GM12878 (cell line): ENCODE measurements around the gene ACOT7. TPM values are rescaled to one million over a fixed set of nuclear protein-coding genes. Genes with fewer than 3 reads are reported as not detected.

Source experiments
- ATAC-seq: fragments of 200-7000 bp; cut with Tn5 transposase; 3 replicates; pipeline ENCODE4 v1.9.1; 2020; ENCODE audit warnings: mild to moderate bottlenecking, moderate library complexity
- BruUV-seq: library from RNA; stranded (reverse); fragments of 400-500 nt; replicated peaks from 2 replicates; lab custom pipeline; 2021; lab: Mats Ljungman, UMichigan
- CTCF ChIA-PET: fragments of 300-600 bp; sonication (Branson Sonifier 250); formaldehyde crosslinking; extraction: SDS; loops from one replicate; lab custom pipeline; 2021; ENCODE audit warnings: inconsistent platforms; lab: Yijun Ruan, JAX
- POLR2A ChIA-PET: fragments of 350-600 bp; formaldehyde crosslinking; extraction: SDS; loops from one replicate; lab custom pipeline; 2021; ENCODE audit warnings: inconsistent platforms; lab: Charles Lee
- RAD21 ChIA-PET: fragments of 300-600 bp; sonication (Branson Sonifier 250); formaldehyde crosslinking; loops from one replicate; lab custom pipeline; 2023; ENCODE audit warnings: antibody characterized with exemption; ENCODE audit not compliant: unreplicated experiment; lab: Charles Lee
- SMC1A ChIA-PET: fragments of 300-600 bp; sonication (Branson Sonifier 250); formaldehyde crosslinking; loops from one replicate; lab custom pipeline; 2023; ENCODE audit not compliant: unreplicated experiment, uncharacterized antibody; lab: Charles Lee
- DNase-seq: peaks from one replicate; pipeline ENCODE4 v3.0.0-alpha.2; 2011; ENCODE audit warnings: low read depth, low spot score
- FAIRE-seq: peaks from 3 replicates; lab custom pipeline; 2011; peaks lifted over from hg19 to GRCh38; lab: Jason Lieb, UNC
- H2AFZ ChIP-seq: 2 replicates; pipeline ENCODE4 v1.6.0; 2011; ENCODE audit warnings: low read depth, low read length, control low read depth; ENCODE audit not compliant: control insufficient read depth
- H3K27ac ChIP-seq: 2 replicates; pipeline ENCODE4 v1.5.1; 2011; ENCODE audit warnings: control low read depth; ENCODE audit not compliant: control insufficient read depth, insufficient read depth
- H3K27me3 ChIP-seq, 2 experiments: replicated peaks in 1 of 2; 2 replicates each; pipeline versions ENCODE4 v1.6.0 to v1.6.1; 2011; ENCODE audit warnings: low read length in 1 of 2; ENCODE audit not compliant: control insufficient read depth in 2 of 2, insufficient read depth in 2 of 2
- H3K36me3 ChIP-seq, 2 experiments: 2 replicates each; pipeline ENCODE4 v1.5.1; 2011; ENCODE audit warnings: low read length in 1 of 2; ENCODE audit not compliant: control insufficient read depth in 2 of 2, insufficient read depth in 2 of 2
- H3K4me1 ChIP-seq: 2 replicates; pipeline ENCODE4 v1.6.1; 2011; ENCODE audit warnings: mild to moderate bottlenecking, low read length, moderate library complexity, mixed read lengths; ENCODE audit not compliant: control insufficient read depth, insufficient read depth
- H3K4me2 ChIP-seq: 2 replicates; pipeline ENCODE4 v1.6.0; 2011; ENCODE audit warnings: control low read depth; ENCODE audit not compliant: control insufficient read depth, insufficient read depth
- H3K4me3 ChIP-seq: fragments of 200-600 bp; sonication (generic); 2 replicates; pipeline ENCODE4 v1.5.1; 2016
- H3K79me2 ChIP-seq: 2 replicates; pipeline ENCODE4 v1.6.0; 2011; ENCODE audit warnings: low read length; ENCODE audit not compliant: control insufficient read depth, insufficient read depth
- H3K9ac ChIP-seq: 2 replicates; pipeline ENCODE4 v1.8.0; 2011; ENCODE audit warnings: low read length, control low read depth, mixed read lengths; ENCODE audit not compliant: control insufficient read depth, insufficient read depth
- H3K9me3 ChIP-seq: replicated peaks from 3 replicates; pipeline ENCODE4 v1.5.1; 2011; ENCODE audit warnings: mild to moderate bottlenecking, low read length; ENCODE audit not compliant: control insufficient read depth, insufficient read depth
- H4K20me1 ChIP-seq: 2 replicates; pipeline ENCODE4 v1.6.0; 2011; ENCODE audit not compliant: control insufficient read depth, insufficient read depth
- ATF7 ChIP-seq: fragments of 450-650 bp; IDR thresholded peaks from 2 replicates; pipeline ENCODE4 v1.6.1; 2016; ENCODE audit warnings: low read depth, mild to moderate bottlenecking
- CEBPB ChIP-seq, 2 experiments: fragments of 150-350 bp in 1 of 2; IDR thresholded peaks; 2 replicates each; pipeline ENCODE4 v1.6.1; 2012 to 2014; ENCODE audit warnings: low read depth in 2 of 2, low read length in 2 of 2, borderline replicate concordance in 1 of 2, inconsistent platforms in 1 of 2
- CHD1 ChIP-seq: IDR thresholded peaks from 2 replicates; pipeline ENCODE4 v1.6.1; 2012; ENCODE audit warnings: low read depth, low read length, improper control_type of control experiment
- CREM ChIP-seq: IDR thresholded peaks from 2 replicates; pipeline ENCODE4 v1.6.1; 2014; ENCODE audit warnings: antibody characterized with exemption, low read depth
- E4F1 ChIP-seq: fragments of 450-650 bp; IDR thresholded peaks from 2 replicates; pipeline ENCODE4 v1.6.1; 2018; ENCODE audit warnings: borderline replicate concordance, mild to moderate bottlenecking; ENCODE audit not compliant: partially characterized antibody
- GATAD2B ChIP-seq: fragments of 450-650 bp; conservative IDR thresholded peaks from 2 replicates; pipeline ENCODE4 v1.6.1; 2017; ENCODE audit warnings: low read depth, mild to moderate bottlenecking, moderate library complexity
- MLLT1 ChIP-seq: fragments of 450-650 bp; IDR thresholded peaks from 2 replicates; pipeline ENCODE4 v1.6.1; 2016; ENCODE audit warnings: mild to moderate bottlenecking
- NFXL1 ChIP-seq: fragments of 450-650 bp; IDR thresholded peaks from 2 replicates; pipeline ENCODE4 v1.6.1; 2017; ENCODE audit warnings: antibody characterized with exemption, mild to moderate bottlenecking, borderline replicate concordance
- NKRF ChIP-seq: fragments of 450-650 bp; conservative IDR thresholded peaks from 2 replicates; pipeline ENCODE4 v1.6.1; 2017; ENCODE audit warnings: mild to moderate bottlenecking, moderate library complexity
- RAD51 ChIP-seq: fragments of 450-650 bp; IDR thresholded peaks from 2 replicates; pipeline ENCODE4 v1.6.1; 2016; ENCODE audit warnings: moderate library complexity, mild to moderate bottlenecking, inconsistent platforms
- SIN3A ChIP-seq: IDR thresholded peaks from 2 replicates; pipeline ENCODE4 v1.6.1; 2012; ENCODE audit warnings: low read depth, low read length, improper control_type of control experiment
- SPI1 ChIP-seq: IDR thresholded peaks from 2 replicates; pipeline ENCODE4 v1.6.1; 2011; ENCODE audit warnings: low read depth, mild to moderate bottlenecking, low read length, moderate library complexity, borderline replicate concordance; ENCODE audit not compliant: insufficient read depth
- SREBF1 ChIP-seq: IDR thresholded peaks from 2 replicates; pipeline ENCODE4 v1.6.1; 2012; ENCODE audit warnings: mild to moderate bottlenecking, low read length
- TARDBP ChIP-seq: IDR thresholded peaks from 2 replicates; pipeline ENCODE4 v1.6.1; 2016; ENCODE audit warnings: borderline replicate concordance
- WGBS: methylation state at CpG from one replicate; pipeline ENCODE4 v1.1.6; 2016; ENCODE audit warnings: low lambda C conversion rate; ENCODE audit not compliant: insufficient replicate concordance, insufficient coverage; ENCODE audit errors: missing lambda C conversion rate; 5-methylcytosine and 5-hydroxymethylcytosine counted together
- in situ Hi-C: fragments of 300-500 bp; cut with MboI; formaldehyde crosslinking; loops from 9 replicates; pipeline ENCODE4 v1.14.3; 2018; ENCODE audit warnings: mixed read lengths
- intact Hi-C: fragments of 100-400 bp; cut with micrococcal nuclease; formaldehyde crosslinking; loops from one replicate; pipeline ENCODE4 v1.14.2; 2022; ENCODE audit not compliant: unreplicated experiment
- polyA plus RNA-seq, 11 experiments: library from polyadenylated mRNA; depleted of rRNA in 4 of 11; unstranded in 6 of 11; stranded (reverse) in 5 of 11; fragments of >200 nt; fragmentation: Nextera tagmentation in 4 of 11; fragmentation: Illumina TruSeq in 1 of 11; extraction: Ambion mirVana in 4 of 11; extraction: Trizol in 1 of 11; gene quantifications; 1 replicate in 1 of 11; 2 replicates in 10 of 11; pipeline versions ENCODE4 v1.2.1 to v1.2.3, GENCODE V29; 2011 to 2016; ENCODE audit warnings: inconsistent platforms in 2 of 11, missing spikeins in 2 of 11, low read depth in 1 of 11
- total RNA-seq, 4 experiments: library from RNA; depleted of rRNA in 3 of 4; stranded (reverse); fragments of >200 nt in 3 of 4; fragmentation: Illumina TruSeq in 1 of 4; extraction: Trizol in 1 of 4; gene quantifications; 2 replicates each; pipeline versions ENCODE4 v1.2.1 to v1.2.3, GENCODE V29; 2013 to 2021
- TF ChIP-seq, protein P1 (sequence below): fragments of 450-650 bp; IDR thresholded peaks from 2 replicates; pipeline ENCODE4 v1.6.1; 2016; ENCODE audit warnings: mild to moderate bottlenecking

ACOT7 gene
- total and polyA plus RNA-seq, 10 of the 15 experiments (the other 5 are each of a cell fraction or from before 2014, with no cell fraction given), result 8.9 to 206 (median 61.2) TPM

DNA sequence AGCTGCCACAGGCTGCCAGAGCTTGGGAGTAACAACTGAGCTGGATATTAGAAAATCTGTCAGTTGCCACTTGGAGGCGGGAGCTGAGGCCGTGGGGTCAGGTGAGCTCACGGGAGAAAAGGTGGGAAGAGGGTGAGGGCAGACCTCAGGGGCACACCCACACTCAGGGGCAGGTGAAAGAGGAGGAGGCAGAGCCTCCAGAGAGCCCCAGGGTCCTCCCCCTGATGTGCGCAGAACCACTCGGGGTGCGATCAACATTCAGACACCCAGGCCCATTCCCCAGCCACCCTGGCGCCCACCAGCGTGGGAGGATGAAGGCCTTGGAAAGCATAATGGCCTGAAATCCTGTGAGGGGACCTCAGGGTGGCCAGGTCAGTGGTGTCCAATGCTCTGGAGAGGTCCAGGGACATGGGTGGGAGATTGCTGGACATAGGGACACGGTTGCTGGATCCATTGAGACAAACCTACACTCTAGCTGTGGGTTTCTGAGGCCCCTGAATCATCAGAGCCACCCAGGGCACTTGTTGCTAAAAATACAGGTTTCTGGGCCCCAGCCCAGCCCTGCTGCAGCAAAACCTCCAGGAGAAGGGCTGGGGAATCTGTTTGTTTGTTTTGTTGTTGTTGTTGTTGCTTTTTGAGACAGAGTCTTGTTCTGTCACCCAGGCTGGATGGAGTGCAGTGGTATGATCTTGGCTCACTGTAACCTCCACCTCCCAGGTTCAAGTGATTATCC is 83.3 kb downstream of the ACOT7 start:
- ChIA-PET RAD21 (no interaction called here), POLR2A (interaction anchor here (0.8 kb wide), 1 partner anchor 9 kb away, joined by 3 read pairs; no protein-coding TSS in a partner anchor), CTCF (no interaction called here), SMC1A (interaction anchor here (0.6 kb wide), 1 partner anchor 549 kb away, joined by 3 read pairs; no protein-coding TSS in a partner anchor)
- 92% methylated on average over 9 of the region's 9 CpGs for WGBS
- in situ Hi-C loops, result no loop called here
- Histone ChIP-seq H2AFZ (no peak overlapping the region), H3K4me2 (no peak overlapping the region), H4K20me1 (no peaks in the 10 kb centered on the region), H3K4me3 (no peak overlapping the region), H3K9ac (no peak overlapping the region), H3K27me3 (no peaks in the 10 kb centered on the region), H3K9me3 (no peaks in the 10 kb centered on the region; the same call in 2 of the 3 replicates), H3K79me2 (no peaks in the 10 kb centered on the region), H3K27ac (no peak overlapping the region), H3K36me3 (peaks cover 0 to 4% of the 10 kb centered on the region in 2 experiments; a peak in 3 of 4 replicates), H3K4me1 (no peaks in the 10 kb centered on the region)
- BruUV-seq, result no TSS peak
- ATAC-seq (no peak), DNase-seq (no peak), FAIRE-seq (no peak)
- intact Hi-C loops, result no loop called here
- TF ChIP-seq NKRF, result no peak
- TF ChIP-seq E4F1, result no peak
- TF ChIP-seq TARDBP, result no peak
- no peak for TF ChIP-seq ATF7
- no peak for TF ChIP-seq RAD51
- no peak for TF ChIP-seq SREBF1
- TF ChIP-seq NFXL1, result no peak
- no peak for TF ChIP-seq SIN3A
- no peak for TF ChIP-seq CREM
- no peak for TF ChIP-seq CHD1
- TF ChIP-seq CEBPB (IDR thresholded peaks at IDR 0.05; ENCODE audit: borderline replicate concordance in 1 of 2, low read depth in 2 of 2, low read length in 2 of 2), result no peak
- TF ChIP-seq MLLT1, result no peak
- TF ChIP-seq, protein P1, sequence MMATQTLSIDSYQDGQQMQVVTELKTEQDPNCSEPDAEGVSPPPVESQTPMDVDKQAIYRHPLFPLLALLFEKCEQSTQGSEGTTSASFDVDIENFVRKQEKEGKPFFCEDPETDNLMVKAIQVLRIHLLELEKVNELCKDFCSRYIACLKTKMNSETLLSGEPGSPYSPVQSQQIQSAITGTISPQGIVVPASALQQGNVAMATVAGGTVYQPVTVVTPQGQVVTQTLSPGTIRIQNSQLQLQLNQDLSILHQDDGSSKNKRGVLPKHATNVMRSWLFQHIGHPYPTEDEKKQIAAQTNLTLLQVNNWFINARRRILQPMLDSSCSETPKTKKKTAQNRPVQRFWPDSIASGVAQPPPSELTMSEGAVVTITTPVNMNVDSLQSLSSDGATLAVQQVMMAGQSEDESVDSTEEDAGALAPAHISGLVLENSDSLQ, result no peak
- no peak for TF ChIP-seq SPI1
- no peak for TF ChIP-seq GATAD2B
